KOPT-K1 (cell line): Measurements from ENCODE around the gene AKR7A3.
A peak's percentile ranks its signal among the peaks of the same experiment; 100 is the strongest.
"Not testable (repeated sequence)": the region's sequence is repeated elsewhere in the genome, so short reads cannot be mapped to it uniquely, and the experiment has no call there.

ENCODE experiments used
- H3K27ac ChIP-seq: fragments of 200-600 bp; sonication (generic); 2 replicates; pipeline ENCODE4 v1.5.1; 2016; ENCODE audit warnings: antibody characterized with exemption, mild to moderate bottlenecking, low read depth, low read length; ENCODE audit not compliant: poor library complexity, severe bottlenecking
- H3K36me3 ChIP-seq: fragments of 200-600 bp; sonication (generic); 2 replicates; pipeline ENCODE4 v1.5.1; 2017; ENCODE audit warnings: antibody characterized with exemption, mild to moderate bottlenecking, low read length, moderate library complexity; ENCODE audit not compliant: insufficient read depth
- H3K9me3 ChIP-seq: fragments of 200-600 bp; sonication (generic); 2 replicates; pipeline ENCODE4 v1.5.1; 2017; ENCODE audit warnings: antibody characterized with exemption, low read length, mild to moderate bottlenecking; ENCODE audit not compliant: insufficient read depth, poor library complexity, severe bottlenecking

Gene AKR7A3

GRCh38 chr1:19311931-19312781 is 23.6 kb upstream of the AKR7A3 start, which contains the start of the genes AKR7A2 and SLC66A1:
AKR7A2 (minus strand) TSS chr1:19312144; CDS start chr1:19312124, 20 bp downstream.
SLC66A1 (plus strand) TSS chr1:19312326; CDS start chr1:19317678, 5,352 bp downstream.
- Histone ChIP-seq H3K27ac (peak within 1 kb of the TSS; percentile 77), H3K9me3 (no peaks in the 10 kb centered on the region), H3K36me3 (peaks cover 23% of the 10 kb centered on the region)

GRCh38 chr1:19311503-19311930 is 22.9 kb upstream of the AKR7A3 start:
- Histone ChIP-seq H3K27ac (peak overlapping the region; percentile 77), H3K36me3 (peaks cover 29% of the 10 kb centered on the region), H3K9me3 (no peaks in the 10 kb centered on the region)

DNA sequence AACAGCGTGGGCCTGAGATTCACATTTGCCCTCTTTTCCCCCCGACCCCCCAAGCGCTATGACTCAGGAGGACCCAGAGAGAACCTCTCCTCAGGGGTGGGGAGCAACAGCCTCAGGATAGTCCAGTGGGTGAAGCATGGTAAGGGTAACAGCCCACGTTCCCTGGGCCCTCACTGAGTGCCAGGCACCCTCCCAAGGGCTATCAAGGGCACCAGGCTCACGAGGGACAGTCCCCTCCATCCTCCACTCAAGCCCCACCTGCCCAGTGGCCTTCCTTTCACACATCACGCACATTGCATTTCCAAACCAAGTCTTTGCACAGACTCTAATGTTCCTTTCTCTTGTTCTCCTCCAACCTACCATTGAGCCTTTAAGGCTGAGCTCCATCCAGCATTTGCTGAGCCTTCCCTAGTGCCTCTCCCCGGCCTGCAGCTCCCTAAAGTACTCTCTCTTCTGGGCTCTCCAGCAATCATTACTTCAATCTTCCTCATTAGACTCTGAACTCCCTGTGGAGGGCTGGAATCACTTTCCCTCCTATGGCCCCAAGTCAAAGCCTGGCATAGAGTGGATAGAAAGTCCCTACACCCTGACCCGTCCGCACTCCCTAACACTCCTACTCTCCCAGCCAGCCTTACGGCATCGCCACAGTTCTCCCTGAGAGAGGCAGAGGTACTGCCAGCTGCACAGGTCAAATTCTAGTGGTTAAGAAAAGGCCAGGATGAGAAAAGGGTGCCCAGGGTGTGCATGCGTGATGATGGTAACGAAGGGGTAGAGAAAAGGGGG is 22.3 kb upstream of the AKR7A3 start:
- peak overlapping the region; percentile 77 for H3K27ac ChIP-seq
- no peaks in the 10 kb centered on the region for H3K9me3 ChIP-seq
- H3K36me3 ChIP-seq, result peaks cover 35% of the 10 kb centered on the region

GRCh38 chr1:19310061-19310460 is 21.5 kb upstream of the AKR7A3 start:
- Histone ChIP-seq H3K36me3 (peaks cover 44% of the 10 kb centered on the region), H3K27ac (no peak overlapping the region), H3K9me3 (no peaks in the 10 kb centered on the region)

DNA sequence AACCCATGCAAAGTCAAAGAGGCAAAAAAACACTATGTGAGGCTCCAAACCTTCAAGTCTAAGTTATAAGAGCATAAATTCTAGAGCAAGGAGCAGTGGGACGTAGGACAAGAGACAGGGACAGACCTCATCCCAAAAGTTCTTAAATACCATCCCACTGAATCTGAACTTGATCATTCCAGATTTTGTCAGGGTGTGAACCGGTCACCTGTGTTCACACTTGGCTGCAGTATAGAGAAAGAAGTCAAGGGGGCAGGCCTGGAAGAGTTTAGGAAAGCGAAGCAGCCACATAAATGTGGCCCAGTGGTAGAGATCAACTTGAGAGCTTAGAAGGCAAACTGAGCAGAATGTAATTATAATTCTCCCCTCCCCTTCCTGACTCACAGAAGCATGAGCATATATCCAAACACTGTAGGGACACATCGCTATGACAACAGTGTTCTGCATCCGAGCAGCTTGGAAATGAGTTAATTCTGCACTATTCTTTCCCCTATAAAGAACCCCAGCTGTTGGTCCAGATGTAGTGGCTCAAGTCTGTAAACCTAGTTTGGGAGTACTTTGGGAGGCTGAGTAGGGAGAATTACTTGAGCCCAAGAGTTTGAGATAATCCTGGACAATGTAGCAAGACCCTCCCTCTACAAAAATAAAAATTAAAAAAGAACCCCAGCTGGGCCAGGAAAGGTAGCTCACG is 20.7 kb upstream of the AKR7A3 start:
- H3K27ac ChIP-seq, result no peak overlapping the region
- H3K36me3 ChIP-seq, result peaks cover 52% of the 10 kb centered on the region
- no peaks in the 10 kb centered on the region for H3K9me3 ChIP-seq

GRCh38 chr1:19308509-19308907 is 19.9 kb upstream of the AKR7A3 start:
- no peak overlapping the region for H3K27ac ChIP-seq
- H3K36me3 ChIP-seq, result peaks cover 59% of the 10 kb centered on the region
- H3K9me3 ChIP-seq, result no peaks in the 10 kb centered on the region

- no peak overlapping the region for H3K27ac ChIP-seq
- no peaks in the 10 kb centered on the region for H3K9me3 ChIP-seq
- peaks cover 65% of the 10 kb centered on the region for H3K36me3 ChIP-seq
These were observed 19.4 kb upstream of the AKR7A3 start for GRCh38 chr1:19307794-19308508.

DNA sequence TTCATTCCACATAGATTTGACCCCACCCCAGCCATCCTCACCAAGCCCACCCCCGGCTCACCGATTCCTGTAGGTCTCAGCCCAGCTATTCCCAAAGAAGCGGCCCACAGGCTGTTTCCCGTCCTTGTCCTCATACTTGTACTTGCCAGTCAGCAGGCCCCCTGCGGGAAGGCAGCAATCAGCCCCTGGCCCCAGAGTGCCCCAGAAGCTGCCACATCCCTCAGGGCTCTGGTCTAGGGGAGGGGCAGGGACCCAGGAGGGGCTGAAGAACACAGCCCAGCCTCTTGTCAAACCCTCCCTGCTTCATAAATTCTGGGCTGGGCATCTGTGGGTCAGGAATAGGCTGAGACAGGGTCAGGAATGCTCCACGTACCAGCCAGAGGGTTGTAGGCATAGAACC is 18.4 kb upstream of the AKR7A3 start:
- H3K36me3 ChIP-seq, result peaks cover 75% of the 10 kb centered on the region
- no peak overlapping the region for H3K27ac ChIP-seq
- H3K9me3 ChIP-seq, result no peaks in the 10 kb centered on the region

DNA sequence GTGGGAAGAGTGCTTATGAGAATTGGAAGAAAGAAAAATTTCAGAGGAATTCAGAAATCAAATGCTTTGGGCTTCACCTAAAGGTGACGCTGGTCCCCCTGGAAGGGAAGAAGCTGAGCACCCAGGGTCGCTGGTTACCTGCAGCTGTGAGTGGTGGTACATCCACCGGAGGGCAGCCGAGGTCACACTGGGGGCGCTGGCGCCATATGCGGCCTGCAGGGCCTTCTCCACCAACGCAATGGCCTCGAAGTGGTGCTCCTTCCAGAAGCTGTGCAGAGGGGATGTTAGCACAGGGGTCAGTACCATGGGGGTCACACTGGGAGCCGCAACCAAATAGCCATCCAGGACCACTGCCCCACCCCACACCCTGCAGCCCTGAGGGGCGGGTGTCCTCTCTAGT is 17.3 kb upstream of the AKR7A3 start:
- H3K36me3 ChIP-seq, result peaks cover 76% of the 10 kb centered on the region

GRCh38 chr1:19304081-19304480 is 15.5 kb upstream of the AKR7A3 start:
- H3K36me3 ChIP-seq, result peaks cover 73% of the 10 kb centered on the region
- H3K9me3 ChIP-seq, H3K27ac ChIP-seq: not testable (repeated sequence)

More for the DNA sequence above, 17.3 kb upstream of the AKR7A3 start:
- Histone ChIP-seq H3K27ac (no peak overlapping the region), H3K9me3 (no peaks in the 10 kb centered on the region)

GRCh38 chr1:19300211-19300610 is 11.6 kb upstream of the AKR7A3 start:
- Histone ChIP-seq H3K27ac (no peak overlapping the region), H3K36me3 (peaks cover 34% of the 10 kb centered on the region), H3K9me3 (peaks cover under 1% of the 10 kb centered on the region)

- Histone ChIP-seq H3K9me3 (peaks cover 11% of the 10 kb centered on the region), H3K27ac (no peak overlapping the region), H3K36me3 (no peaks in the 10 kb centered on the region)
These were observed 6.1 kb upstream of the AKR7A3 start for GRCh38 chr1:19294638-19295037.

- Histone ChIP-seq H3K27ac (no peak overlapping the region), H3K9me3 (peaks cover 1% of the 10 kb centered on the region), H3K36me3 (no peaks in the 10 kb centered on the region)
These were observed 674 bp upstream of the AKR7A3 start for GRCh38 chr1:19289244-19289643.

DNA sequence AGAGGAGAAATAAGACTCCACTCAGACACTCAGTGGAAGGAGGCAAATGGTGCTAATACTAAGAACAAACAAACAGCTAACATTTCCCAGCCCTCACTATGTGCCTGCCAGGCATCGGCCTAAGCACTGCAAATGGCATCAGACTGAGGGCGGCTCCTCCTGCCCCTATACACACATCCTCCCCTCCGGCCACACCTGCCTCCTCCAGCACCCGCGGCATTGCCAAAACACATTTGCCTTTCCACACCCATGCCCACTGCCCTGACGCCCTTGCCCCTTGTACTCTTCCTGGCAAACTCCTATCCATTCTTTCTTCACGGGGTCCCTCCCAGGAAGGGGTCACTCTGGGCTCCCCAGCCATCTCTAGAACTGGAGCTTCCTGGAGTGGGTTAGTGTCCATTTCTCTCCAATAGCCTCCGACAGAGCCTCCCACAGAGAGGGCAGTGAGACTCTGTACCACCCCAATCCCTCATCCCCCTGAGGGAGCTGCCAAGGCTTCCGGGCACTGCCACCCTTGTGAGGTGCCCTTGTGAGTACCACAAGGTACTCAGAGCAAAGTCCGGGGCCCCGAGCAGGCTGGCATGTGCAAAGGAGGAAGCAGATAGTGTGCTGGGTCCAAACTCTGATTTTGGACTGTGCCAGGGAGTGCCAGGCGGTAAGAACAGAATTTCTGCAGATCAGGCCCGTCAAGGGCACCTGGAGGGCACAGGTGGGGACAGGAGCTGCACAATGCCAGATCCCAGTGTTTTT is 959 bp downstream of the AKR7A3 start:
- Histone ChIP-seq H3K27ac (no peak overlapping the region), H3K9me3 (no peaks in the 10 kb centered on the region), H3K36me3 (no peaks in the 10 kb centered on the region)
